HCT116 (cell line): ENCODE measurements around the gene STIM1.

Experiments
- CTCF ChIP-seq, 3 experiments: fragments of 200-600 bp in 1 of 3; sonication (generic) in 1 of 3; IDR thresholded peaks in 2 of 3; conservative IDR thresholded peaks in 1 of 3; 2 replicates each; pipeline ENCODE4 v1.5.1; 2012 to 2017; ENCODE audit warnings: low read depth in 2 of 3, low read length in 2 of 3, antibody characterized with exemption in 1 of 3, borderline replicate concordance in 1 of 3, control low read depth in 1 of 3, mild to moderate bottlenecking in 1 of 3, mixed read lengths in 1 of 3, mixed run types in 1 of 3, moderate library complexity in 1 of 3; ENCODE audit not compliant: insufficient read depth in 1 of 3
- EGR1 ChIP-seq: IDR thresholded peaks from 2 replicates; pipeline ENCODE4 v1.6.1; 2012; ENCODE audit warnings: low read depth
- EZH2 ChIP-seq: fragments of 200-600 bp; sonication (generic); IDR thresholded peaks from 2 replicates; pipeline ENCODE4 v1.6.1; 2017; ENCODE audit warnings: antibody characterized with exemption, mixed run types
- EZH2phosphoT487 ChIP-seq: fragments of 200-600 bp; IDR thresholded peaks from 2 replicates; pipeline ENCODE4 v1.6.1; 2018; ENCODE audit warnings: antibody characterized with exemption, borderline replicate concordance
- JUND ChIP-seq: IDR thresholded peaks from 2 replicates; pipeline ENCODE4 v1.6.1; 2012
- POLR2A ChIP-seq: IDR thresholded peaks from 2 replicates; pipeline ENCODE4 v1.7.0; 2011; ENCODE audit warnings: borderline replicate concordance; ENCODE audit not compliant: insufficient read depth, insufficient read length; ENCODE audit errors: extremely low read depth
- SP1 ChIP-seq: IDR thresholded peaks from 2 replicates; pipeline ENCODE4 v1.6.1; 2012; ENCODE audit warnings: low read depth
- ZBTB33 ChIP-seq: IDR thresholded peaks from 2 replicates; pipeline ENCODE4 v1.6.1; 2011; ENCODE audit warnings: mild to moderate bottlenecking, low read length, moderate library complexity; ENCODE audit not compliant: insufficient replicate concordance; ENCODE audit errors: extremely low read depth
- ZNF274 ChIP-seq: fragments of 200-500 bp; sonication (Bioruptor generic); IDR thresholded peaks from 2 replicates; pipeline ENCODE4 v1.6.1; 2014; ENCODE audit warnings: mild to moderate bottlenecking, low read depth, low read length, inconsistent platforms

DNA sequence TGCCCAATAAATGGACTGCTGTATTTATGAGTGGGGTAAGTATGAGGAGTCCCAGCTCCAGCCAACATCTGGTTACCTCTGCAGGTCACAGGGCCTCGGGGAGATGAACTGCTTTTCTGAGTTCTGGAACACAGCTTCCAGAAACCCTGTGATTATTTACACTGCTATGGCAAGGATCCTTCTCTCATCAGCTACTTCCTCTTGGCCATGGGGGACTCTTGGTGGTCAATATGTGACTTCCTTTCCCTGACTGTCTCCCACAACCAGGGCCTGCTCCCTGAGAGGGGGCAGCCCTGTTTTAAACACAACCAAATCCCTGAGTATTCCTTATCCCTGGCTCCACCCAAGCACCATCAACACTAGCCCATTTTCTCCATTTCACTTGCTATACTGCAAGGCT, 24.7 kb upstream of the STIM1 start:
- TF ChIP-seq CTCF (IDR thresholded peaks at IDR 0.05 in 2 of 3, conservative IDR thresholded peaks at IDR 0.05 in 1 of 3; ENCODE audit: borderline replicate concordance in 1 of 3, insufficient read depth in 1 of 3, low read depth in 2 of 3, low read length in 2 of 3): no peak
- no peak for TF ChIP-seq POLR2A
- no peak for TF ChIP-seq EZH2phosphoT487
- TF ChIP-seq ZNF274: no peak
- TF ChIP-seq ZBTB33: no peak
- no peak for TF ChIP-seq EGR1
- TF ChIP-seq SP1: no peak
- TF ChIP-seq JUND: no peak
- TF ChIP-seq EZH2: no peak
